Stimulated activated CD4-positive, alpha-beta T cell treated with anti-CD3 and anti-CD28 coated beads, Interleukin-15, amount 100 ng/mL, for 24 hours (primary cell): ENCODE data around the gene MAGEF1.
A peak's percentile ranks its signal among the peaks of the same experiment; 100 is the strongest.
"Not testable (repeated sequence)": the region's sequence is repeated elsewhere in the genome, so short reads cannot be mapped to it uniquely, and the experiment has no call there.

Experiments used
- DNase-seq: peaks from one replicate; pipeline ENCODE4 v3.0.0-alpha.2; 2020

The MAGEF1 gene

GRCh38 chr3:184741798-184742675, 30.2 kb upstream of the MAGEF1 start:
- no peak for DNase-seq

GRCh38 chr3:184741259-184741556, 29.3 kb upstream of the MAGEF1 start:
- no peak for DNase-seq

GRCh38 chr3:184740509-184741258, 28.8 kb upstream of the MAGEF1 start:
- DNase-seq = peak; percentile 41

DNA sequence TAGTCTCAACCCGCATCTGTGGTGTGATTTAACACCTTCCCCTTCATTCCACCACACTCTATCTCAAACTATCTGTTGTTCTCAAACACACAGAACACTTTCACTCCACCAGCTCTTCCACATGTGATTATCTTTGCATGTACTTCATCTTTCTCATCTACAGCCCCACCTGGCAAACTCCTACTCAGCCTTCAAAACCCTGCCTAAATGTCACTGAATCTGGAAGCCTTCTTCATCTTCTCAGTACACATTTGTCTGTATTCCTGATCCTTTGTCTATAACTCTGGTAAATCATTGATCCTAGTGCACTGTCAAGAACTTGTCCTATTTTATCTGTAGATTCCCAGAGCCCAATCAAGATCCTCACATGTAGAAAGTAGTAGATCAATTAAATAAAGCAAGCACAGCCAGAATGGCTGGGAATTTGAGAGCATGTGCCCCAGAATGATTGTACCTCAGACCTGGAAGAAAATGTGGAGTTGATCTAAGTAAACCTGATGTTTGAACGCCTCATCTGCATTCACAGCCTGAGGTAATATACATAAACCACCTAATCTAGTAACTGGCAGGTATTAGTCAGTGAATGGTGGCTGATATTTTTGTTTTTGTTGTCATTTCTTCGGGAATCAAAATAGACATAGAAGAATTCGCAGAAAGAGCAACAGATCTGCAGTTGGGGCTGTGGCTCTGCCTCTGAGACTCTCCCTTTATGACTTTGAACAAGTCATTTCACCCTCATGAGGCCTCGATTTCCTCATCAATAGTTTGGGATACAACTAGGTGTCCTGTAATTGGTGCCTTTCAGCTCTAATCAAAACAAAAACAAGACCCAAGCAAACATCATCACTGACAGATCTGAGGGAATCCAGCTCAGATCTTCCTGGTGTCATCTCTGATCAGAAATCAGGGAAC, 28.0 kb upstream of the MAGEF1 start:
- no peak for DNase-seq

DNA sequence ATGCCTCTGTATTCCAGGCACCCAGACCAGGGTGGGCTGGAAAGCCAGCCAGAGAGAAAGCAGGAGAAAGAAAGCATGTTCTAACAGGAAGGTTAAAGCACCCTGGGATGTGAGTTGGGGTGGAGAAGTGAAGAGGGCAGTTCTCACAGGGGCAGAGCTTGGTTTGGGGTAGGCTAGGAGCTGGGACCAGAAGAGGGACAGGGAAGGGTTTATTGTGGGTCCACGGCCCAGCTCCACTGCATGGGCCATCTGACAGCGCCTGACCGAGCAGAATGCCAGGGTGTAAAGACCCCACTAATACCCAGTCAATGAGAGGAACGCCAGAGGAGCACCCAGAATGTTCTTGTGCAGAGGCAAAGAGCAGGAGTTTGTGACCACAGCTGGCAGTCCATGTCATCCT, 27.1 kb upstream of the MAGEF1 start:
- DNase-seq = no peak

DNA sequence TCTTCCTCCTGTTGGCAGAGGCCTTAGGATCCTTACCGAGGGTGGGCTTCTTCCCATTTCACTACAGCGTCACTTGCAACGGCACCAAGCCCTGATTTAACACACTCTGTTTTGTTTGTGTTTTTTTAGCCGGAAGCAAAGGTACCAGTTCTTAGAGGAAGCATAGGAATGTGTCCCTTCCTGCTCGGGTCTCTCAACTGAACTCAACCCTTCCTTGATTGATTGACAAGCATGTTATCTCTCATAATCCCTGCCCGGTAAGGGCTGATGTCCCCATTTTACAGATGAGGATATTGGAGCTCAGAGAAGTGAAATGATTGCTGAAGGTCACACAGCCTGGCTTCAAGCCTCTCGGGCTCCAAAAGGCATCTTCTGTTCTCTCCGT, 26.6 kb upstream of the MAGEF1 start:
- DNase-seq = no peak

DNA sequence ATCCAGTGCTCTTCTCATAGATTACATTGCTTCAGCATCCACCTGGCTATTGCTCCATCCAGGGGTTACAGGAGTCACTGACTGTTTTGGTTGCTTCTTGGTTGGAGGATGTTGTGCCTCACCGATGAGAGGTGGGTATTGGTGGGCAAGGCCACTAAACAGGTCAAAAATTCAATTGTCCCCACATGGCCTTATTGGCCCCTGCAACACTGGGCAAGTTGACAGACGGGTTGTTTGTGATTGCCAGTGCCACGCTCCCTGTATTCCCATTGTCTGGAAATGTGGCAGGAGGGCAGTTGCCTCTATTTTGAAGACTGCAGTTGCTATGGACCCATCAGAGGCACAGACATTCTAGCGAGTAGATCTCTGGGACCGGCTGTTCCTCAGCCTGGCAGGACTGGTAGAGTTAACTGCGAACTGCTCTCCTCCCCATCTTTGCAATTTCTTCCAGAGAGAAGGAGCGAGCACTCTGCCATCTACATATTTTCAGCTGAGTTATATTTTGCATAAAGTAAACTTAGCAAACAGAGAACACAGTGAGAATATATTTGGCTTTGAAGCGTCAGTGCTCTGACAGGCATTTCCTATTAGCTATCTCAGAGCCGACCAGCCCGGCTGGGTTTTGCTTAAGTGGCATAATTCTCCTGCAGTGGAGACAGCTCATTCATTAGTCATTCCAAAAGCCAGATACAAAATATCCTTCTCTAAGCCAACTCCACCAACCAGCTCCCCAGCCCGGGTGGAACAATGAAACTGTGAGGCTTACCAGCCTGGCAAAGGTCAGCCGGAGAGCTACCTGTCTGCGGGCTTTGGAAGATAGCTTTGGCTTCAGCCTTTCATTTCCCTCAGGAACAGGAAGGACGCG, 26.0 kb upstream of the MAGEF1 start:
- no peak for DNase-seq

DNA sequence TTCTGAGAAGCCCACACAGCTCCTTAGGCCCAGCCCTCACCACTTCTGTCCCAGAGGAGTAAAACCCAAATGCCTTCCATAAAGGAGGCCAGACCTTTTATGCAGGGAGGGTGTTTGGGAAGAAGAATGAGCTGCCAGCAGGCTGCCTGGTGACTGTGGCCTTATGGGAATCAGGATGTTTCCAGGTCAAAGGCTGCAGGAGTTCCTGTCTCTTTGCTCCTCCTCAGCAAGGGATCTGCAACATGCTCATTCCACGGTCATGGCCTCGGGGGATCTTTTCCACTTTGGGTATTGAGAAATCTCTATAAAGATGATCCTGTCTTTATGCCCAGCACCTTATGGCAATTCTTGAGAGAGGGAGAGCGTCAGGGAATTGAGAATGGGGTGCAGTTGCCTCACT, 25.2 kb upstream of the MAGEF1 start:
- no peak for DNase-seq

- no peak for DNase-seq
Observed at GRCh38 chr3:184734903-184735701, 23.2 kb upstream of the MAGEF1 start.

- DNase-seq = no peak
Observed at GRCh38 chr3:184733971-184734608, 22.2 kb upstream of the MAGEF1 start.

- no peak for DNase-seq
Observed at GRCh38 chr3:184733181-184733580, 21.3 kb upstream of the MAGEF1 start.

DNA sequence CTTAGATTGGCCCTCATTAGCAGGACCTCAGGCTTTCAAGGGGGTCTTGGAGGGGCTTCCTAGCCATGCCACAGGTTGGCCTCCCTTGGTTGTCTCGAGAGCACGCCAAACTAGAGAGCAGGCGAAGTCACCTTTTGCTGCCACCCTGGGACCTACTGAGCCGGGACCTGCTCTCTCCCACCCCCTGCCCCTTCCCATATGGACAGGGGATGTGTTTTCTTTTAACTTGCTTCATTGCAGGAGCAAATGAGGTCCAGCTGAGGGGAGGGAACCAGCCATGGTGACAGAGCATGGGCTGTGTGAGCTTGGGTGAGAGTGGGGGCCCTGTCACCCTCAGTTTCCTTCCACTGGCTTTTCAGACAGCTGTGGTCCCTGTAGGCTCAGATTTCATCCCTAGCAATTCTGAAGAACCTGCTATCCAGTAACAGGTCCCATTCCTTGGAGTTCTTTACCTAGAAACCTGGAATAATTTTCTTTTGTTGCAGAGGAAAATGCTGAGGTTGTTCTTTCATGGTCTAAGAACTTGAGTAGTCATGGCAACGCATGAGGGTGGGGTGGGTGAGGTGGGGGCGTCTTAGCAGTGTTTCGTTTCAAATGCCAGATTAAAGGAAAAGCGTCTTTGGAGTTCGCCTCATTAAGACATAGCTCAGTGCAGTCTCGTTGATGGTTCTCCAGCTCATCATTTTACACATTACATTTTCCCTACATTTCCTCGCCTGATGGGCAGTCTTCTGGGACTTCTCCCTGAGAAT, 20.1 kb upstream of the MAGEF1 start:
- no peak for DNase-seq

- no peak for DNase-seq
Observed at GRCh38 chr3:184730924-184731323, 19.1 kb upstream of the MAGEF1 start.

GRCh38 chr3:184729154-184729553, 17.3 kb upstream of the MAGEF1 start:
- DNase-seq = not testable (repeated sequence)

DNA sequence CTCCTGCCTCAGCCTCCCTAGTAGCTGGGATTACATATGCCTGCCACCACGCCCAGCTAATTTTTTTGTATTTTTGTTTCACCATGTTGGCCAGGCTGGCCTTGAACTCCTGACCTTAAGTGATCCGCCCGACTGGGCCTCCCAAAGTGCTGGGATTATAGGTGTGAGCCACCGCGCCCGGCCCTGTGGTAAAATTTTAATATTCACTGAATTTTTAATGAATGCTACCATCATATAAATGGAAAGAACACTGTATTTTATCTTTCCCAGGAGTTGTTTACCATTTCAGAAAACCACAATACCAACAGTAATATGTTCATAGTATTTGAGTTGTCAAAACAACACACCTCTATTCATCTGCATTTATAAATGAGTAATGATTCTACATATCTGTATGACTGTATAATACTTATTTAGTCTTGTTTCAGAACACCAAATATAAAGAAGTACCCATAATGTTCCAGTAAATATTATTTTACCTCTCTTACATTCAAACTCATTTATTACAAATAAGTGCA, 16.2 kb upstream of the MAGEF1 start:
- no peak for DNase-seq

DNA sequence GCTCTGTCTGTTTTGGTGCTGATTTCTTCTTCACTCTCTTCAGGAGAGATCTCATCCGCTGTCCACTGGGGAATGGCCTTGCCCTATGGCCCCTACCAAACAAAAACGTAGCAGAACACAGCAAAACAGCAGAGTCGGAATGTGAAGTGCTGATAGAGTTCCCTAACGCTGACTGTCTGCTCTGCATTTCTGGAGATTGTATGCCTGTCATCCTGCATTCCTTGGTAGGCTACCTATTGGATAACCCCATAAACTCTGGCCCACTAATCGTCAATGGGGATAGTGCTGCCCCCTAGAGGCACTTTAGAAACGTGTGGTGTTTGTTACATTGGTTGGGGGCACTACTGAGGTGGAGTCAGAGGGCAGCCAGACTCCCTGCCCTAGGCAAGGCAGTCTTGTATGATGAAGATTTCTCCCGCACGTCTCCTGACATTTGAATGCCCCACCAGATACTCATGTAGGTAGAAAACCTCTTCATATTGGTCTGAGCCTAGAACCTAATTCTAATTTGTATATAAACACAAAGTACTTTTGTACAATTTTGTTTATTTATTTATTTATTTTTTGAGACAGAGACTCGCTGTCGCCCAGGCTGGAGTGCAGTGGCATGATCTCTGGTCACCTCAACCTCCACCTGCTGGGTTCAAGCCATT, 15.6 kb upstream of the MAGEF1 start:
- peak; percentile 53 for DNase-seq

DNA sequence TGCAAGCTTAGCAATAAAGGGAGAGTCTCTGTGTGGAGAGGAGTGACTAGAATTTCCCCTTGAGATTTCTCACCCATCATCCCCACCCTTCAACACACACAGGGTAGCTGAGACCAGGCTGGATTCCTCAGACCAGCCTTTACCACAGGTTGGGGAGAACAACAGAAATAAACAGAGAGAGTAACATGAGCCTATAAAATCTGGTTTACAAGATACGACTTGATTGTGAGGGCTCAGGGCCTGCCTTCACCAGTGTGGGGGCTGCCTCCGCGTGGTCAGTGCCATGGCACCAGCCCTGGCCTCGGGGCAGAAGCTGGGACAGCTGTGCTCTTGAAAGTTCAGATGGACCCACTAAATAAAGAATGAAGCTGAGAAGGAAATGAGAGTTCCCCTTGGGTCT, 14.6 kb upstream of the MAGEF1 start:
- DNase-seq = no peak

DNA sequence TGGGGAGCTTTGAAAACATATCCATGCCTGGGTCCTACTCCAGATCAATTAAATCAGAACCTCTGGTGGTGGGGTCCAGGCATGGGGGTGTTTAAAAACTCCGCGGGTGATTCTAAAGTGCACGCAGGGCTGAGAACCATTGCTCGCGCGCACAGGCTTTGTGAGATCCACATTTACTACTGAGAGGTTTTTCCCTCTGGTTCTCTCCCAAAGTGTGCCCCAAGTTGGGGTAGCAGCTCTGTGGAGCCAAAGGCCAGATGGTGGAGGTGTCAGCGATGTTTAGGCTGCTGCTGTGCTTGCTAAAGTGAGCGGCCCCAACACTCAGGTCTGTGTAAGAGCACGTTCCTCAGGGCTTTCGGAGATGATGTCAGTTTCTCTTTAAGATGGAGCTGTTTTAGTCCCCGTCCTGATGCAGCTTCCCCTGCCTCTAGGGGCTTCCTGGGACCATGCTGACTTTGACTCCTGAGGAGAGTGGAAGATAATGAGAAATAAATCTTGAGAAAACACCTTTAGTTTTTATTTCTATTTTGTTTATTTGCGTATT, 13.4 kb upstream of the MAGEF1 start:
- DNase-seq = no peak

DNA sequence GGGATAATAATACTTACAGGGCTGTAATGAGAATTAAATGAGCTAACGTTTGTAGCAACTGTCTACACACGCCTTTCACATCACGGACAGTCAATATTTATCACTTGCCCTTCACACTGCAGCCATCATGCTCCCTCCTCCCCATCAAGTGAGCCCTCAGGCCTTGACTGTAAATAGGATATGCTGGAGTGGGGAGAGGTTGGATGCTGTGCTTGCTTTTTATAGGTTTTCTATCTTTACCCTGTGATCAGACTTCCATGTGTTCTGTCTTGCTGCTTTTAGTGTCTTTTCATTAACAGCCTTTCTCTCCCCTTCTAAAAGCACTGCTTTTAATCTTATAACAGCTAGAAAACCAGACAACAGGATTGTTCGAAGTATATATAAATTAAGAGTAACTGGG, 12.8 kb upstream of the MAGEF1 start:
- DNase-seq = no peak
